Retina (tissue), 1 donor: ENCODE measurements around the gene PDZRN4.
"Not testable (repeated sequence)": the region's sequence is repeated elsewhere in the genome, so short reads cannot be mapped to it uniquely, and the experiment has no call there.

Experiments used
- DNase-seq: peaks from one replicate; pipeline ENCODE4 v3.0.0-alpha.2; 2016

Gene PDZRN4

GRCh38 chr12:41585784-41586183 lies 397.7 kb downstream of the PDZRN4 start:
- no peak for DNase-seq

- DNase-seq = no peak
Measured at GRCh38 chr12:41587574-41587973, 399.5 kb downstream of the PDZRN4 start.

GRCh38 chr12:41589878-41590277 lies 401.8 kb downstream of the PDZRN4 start:
- DNase-seq = peak; percentile 41

GRCh38 chr12:41596190-41596589 lies 408.1 kb downstream of the PDZRN4 start:
- DNase-seq = no peak

GRCh38 chr12:41604830-41605229 lies 416.7 kb downstream of the PDZRN4 start:
- no peak for DNase-seq

- peak; percentile 29 for DNase-seq
Measured at GRCh38 chr12:41605545-41606305, 417.6 kb downstream of the PDZRN4 start.

- no peak for DNase-seq
Measured at GRCh38 chr12:41606468-41607445, 418.6 kb downstream of the PDZRN4 start.

GRCh38 chr12:41612892-41613557 lies 424.9 kb downstream of the PDZRN4 start:
- no peak for DNase-seq

GRCh38 chr12:41615174-41615573 lies 427.1 kb downstream of the PDZRN4 start:
- not testable (repeated sequence) for DNase-seq

- no peak for DNase-seq
Measured at GRCh38 chr12:41619705-41620104, 431.6 kb downstream of the PDZRN4 start.

- no peak for DNase-seq
Measured at GRCh38 chr12:41621291-41621690, 433.2 kb downstream of the PDZRN4 start.
